Left ventricle myocardium superior (tissue), 1 donor: ENCODE results near the gene DIS3L2. TPM values are rescaled to one million over a fixed set of nuclear protein-coding genes. Genes with fewer than 3 reads are reported as not detected.
A peak's percentile ranks its signal among the peaks of the same experiment; 100 is the strongest.
"Not testable (repeated sequence)": the region's sequence is repeated elsewhere in the genome, so short reads cannot be mapped to it uniquely, and the experiment has no call there.

Source experiments
- ATAC-seq: fragments of 200-7000 bp; cut with Tn5 transposase; one replicate; pipeline ENCODE4 v1.9.1; 2020; ENCODE audit warnings: mild to moderate bottlenecking, moderate library complexity
- DNase-seq: peaks from one replicate; pipeline ENCODE4 v3.0.0-alpha.2; 2020
- intact Hi-C: fragments of 100-400 bp; cut with micrococcal nuclease; formaldehyde crosslinking; loops from one replicate; pipeline ENCODE4 v1.11.0; 2022
- total RNA-seq: library from RNA; stranded (reverse); fragmentation: NEBNext Ultra II Directional; extraction: Animal tissue kit (Norgen Biotek cat#: 25700); gene quantifications from one replicate; pipeline ENCODE4 v1.2.1, GENCODE V29; 2021
- donor health status: DM: no; HTN: yes; CAD: no; lungs with severe emphysema.

Gene DIS3L2
- total RNA-seq, 1 donor from 2014 or later, result 19.6 TPM

DNA sequence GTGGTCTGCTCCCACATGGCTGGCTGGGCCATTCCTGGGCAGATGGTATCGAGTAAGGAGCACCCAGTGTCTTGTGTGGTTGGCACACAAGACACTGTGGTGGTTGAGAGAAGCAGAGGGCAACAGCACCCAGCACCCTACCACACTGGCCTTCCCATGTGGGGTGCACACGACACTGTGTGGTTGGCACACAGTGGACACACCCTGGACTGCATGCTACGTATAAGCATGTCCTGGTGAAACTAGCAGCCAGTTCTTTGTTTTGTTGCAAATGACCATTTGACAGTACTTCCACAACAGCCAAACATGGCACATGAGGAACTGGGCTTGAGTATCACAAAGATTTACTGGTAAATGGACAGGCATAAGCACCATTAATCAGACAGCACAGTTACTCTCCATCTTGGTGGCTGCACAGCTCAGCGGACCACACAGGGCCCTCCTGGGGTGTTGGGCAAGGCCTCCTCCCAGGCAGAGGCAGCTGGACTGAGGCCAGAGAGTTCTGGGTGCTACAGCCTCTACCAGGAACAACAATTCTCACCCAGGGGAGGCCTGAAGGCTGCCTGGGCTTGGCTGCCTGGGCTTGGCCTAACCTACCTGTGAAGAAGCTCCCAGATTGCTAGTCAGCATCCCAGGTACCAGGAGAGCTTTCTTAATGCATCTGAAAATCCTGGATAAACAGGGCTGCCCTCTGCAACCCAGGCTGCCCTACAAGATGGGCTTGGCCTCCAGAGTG is 357.7 kb downstream of the DIS3L2 start:
- intact Hi-C loops, result no loop called here
- ATAC-seq, result no peak
- no peak for DNase-seq

DNA sequence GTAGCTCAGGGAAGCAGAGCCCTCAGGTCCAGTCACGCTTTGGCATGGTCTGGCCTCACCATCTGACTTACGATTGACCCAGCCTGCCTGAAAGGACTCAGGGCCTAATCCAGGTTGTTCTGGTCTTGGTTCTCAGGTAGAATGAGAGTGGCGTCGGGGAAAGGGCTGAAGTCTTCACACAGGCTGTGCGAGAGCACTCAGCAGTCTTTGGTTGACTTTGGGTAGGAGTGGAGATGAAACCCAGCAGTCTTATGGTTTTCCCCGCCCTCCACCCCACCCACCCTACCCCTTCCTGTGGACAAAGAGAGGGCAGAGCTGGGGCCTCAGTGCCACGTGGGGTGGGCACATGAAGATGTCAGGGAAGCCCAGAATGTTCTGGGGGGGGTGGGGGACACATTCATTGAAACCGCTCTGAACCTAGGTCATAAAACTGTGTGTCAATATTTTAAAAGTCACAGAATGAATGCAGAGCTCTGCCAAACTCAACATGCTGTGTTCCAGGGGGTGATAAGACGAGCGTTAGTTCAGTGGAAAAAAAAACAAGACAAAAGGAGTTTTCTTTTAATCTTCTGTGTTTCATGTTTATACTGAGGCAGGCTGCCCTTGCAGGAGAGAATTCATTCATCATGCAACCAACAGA is 358.4 kb downstream of the DIS3L2 start:
- DNase-seq (no peak), ATAC-seq (no peak)
- intact Hi-C loops, result loop anchor here (10.0 kb wide), 1 partner anchor 395 kb away; the partner anchor contains the start of gene NPPC

DNA sequence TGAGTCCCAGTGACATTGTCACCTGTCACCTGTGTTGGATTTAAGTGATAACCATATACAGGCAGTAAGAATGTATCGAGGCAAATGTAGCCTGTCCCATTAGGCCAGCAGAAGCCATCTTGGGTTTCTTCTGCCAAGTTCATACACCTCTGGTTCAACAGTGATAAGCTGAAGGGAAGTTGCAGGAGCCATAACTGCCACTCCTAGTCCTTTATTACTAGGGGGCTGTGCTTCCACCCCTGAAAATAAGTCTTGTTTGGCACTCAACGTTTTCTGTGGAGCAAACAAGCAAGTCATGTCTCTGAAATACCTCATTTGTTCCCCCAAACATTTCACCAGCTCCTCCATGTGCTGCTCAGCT is 358.9 kb downstream of the DIS3L2 start:
- ATAC-seq, result no peak
- DNase-seq, result no peak
- intact Hi-C loops, result loop anchor here (10.0 kb wide), 1 partner anchor 396 kb away; the partner anchor contains the start of gene NPPC

DNA sequence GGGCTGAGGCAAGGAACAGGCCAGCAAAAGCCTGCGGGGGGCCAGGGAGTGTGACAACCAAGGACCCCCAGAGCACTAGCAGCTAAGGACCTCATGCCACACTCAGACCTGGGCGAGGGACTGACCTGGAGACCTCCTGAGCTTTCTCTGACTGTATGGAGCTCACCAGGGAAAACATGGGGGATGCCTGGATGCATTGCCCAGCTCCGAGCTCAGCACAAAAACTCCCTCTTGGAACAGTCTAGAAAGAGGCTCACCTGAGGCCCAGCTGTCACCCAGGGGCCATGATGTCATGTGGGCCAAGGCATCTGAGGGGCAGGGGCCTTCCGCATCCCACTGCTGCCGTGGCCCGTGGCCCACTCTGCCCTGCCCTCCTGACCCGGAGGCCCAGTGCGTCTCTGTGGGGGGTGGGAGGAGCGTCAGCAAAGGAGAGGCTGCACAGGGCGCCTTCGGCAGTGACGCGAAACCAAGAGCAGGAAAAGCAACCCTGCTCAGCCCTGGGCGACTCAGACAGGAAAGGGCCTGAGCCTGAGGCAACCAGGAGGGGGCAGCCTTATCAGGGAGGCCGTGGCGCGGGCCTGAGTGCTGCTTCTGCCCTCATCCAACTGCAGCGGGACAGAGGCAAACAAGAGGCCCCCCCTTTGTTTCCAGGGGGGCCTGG is 359.8 kb downstream of the DIS3L2 start:
- no peak for DNase-seq
- intact Hi-C loops, result loop anchor here (10.0 kb wide), 1 partner anchor 396 kb away; the partner anchor contains the start of gene NPPC

DNA sequence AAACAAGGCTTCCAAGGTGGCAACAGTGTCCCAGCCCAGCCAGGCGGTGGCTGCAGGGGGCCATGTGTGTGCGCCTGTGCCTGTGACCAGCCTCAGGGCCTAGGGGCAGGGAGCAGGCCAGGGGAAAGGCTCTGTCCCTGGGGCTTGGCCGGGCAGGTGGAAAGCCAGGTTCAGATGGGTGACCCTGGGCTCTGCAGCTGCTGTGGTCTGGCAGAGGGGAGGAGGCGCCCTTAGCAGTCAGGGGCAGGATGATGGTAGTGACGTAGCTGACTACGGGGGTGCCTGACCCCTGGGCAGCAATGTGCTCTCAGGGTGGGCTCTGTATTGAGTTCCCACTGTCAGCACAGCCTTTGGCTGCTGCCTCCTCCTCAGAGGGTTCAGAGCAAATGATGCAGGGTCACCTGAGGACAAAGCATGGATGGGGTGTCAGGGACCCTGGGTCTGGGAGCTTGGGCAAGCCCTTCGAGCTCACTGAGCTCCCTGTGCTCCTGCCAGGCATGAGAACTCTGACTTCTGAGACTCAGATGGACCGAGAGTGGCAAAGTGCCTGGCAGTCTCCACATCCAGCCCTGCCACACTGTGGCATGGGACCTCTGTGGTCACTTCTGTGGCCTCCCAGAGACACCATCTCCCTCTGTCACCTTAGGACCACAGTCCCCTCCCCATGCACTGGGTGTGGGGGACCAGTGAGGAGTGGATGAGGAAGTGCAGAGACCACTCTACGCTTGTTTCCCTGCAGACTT is 360.5 kb downstream of the DIS3L2 start:
- intact Hi-C loops, result loop anchor here (10.0 kb wide), 1 partner anchor 397 kb away; the partner anchor contains the start of gene NPPC
- no peak for ATAC-seq
- DNase-seq, result no peak

More for the DNA sequence above, 359.8 kb downstream of the DIS3L2 start:
- ATAC-seq, result no peak

DNA sequence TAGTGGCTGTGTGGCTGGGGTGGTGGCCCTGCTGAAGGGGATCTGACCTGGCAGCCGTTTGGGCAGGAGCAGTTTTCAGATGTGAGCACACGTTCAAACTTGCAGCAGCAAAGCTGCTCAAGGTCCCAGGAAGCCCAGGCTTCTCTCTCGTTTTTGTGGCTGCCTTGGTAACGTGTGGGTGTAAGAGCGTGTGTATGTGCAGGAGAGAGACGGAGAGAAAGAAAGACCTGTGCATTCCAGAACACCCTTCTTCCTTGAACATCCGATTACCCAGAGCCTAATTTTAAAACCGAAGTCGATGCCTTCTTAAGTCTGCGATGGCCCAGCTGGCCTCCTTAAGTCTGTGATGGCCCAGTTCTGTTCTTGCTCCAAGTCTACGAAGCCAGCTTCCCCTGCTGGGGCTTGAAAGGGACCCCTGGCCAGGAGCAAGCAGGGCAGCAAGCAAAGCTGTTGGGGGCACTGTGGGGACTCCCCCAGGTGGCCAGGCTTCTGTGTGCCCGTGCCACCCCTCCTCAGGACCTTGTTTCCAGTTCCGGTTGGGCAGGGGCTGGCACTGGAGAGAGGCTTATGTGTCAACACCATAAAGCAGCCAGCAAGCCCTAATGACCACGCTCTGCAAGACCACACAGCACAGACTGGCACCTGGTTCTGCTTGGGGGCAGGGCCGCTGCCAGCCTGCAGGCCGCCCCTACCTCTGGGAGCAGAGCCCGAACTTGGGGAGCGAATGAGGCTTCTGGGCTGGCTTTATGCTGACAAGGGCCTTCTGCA is 361.2 kb downstream of the DIS3L2 start:
- no peak for DNase-seq
- intact Hi-C loops, result loop anchor here (10.0 kb wide), 1 partner anchor 398 kb away; the partner anchor contains the start of gene NPPC
- no peak for ATAC-seq

DNA sequence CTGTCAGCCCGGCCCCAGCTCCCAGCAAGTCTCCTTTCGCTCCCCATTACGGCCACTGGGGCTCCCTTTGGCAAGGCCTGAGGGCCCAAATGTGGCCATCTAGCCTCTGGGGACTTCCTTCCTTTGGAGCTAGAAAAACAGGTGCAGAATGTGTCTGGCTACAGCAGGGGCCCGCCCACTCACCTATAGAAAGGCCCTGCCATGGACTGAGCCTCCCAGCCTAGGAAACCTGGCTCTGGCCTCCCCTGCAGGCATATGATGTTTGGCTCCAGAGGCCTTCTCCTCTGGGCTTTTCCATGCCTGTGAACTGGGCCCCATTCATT is 361.8 kb downstream of the DIS3L2 start:
- no peak for DNase-seq
- no peak for ATAC-seq
- intact Hi-C loops, result loop anchor here (10.0 kb wide), 1 partner anchor 398 kb away; the partner anchor contains the start of gene NPPC

DNA sequence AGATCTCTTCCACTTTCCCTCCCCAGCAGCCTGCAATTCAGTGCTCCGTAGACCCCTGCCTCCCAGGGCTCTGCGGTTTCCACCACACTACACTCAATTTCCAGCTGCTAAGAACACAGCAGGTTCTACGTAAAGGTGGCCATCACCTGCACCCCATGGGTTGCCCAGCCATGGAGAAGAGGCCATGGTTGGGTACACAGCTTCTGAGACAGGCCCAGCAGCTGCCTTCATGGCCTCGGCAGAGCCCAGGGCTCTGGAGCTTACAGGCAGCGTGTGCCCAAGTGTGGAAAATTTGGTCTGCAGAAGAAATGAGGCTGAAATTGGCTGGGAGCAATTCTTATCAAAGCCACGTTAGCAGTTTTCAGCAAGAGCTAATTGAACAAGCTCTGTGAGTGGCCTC is 362.5 kb downstream of the DIS3L2 start:
- intact Hi-C loops, result loop anchor here (10.0 kb wide), 1 partner anchor 399 kb away; the partner anchor contains the start of gene NPPC
- not testable (repeated sequence) for DNase-seq

DNA sequence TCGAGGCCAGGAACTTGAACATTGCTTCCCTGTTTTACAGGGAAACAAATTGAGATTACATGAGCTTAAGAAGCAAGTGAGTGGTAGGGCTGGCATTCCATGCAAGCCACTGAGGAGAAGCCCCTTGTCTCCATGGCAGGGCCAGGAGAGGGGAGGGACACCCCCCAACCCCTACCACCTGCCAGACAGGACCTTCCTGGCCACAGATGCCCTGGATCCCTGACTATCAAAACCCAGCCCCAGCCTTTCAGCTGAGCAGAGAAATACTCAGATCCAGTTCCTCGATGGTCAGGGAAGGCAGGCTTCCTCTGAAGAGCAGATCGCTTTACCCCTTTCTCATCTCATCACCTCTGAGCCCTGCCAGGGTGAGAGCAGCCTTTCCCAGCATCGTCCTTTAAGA is 363.3 kb downstream of the DIS3L2 start:
- no peak for ATAC-seq
- peak; percentile 8 for DNase-seq
- intact Hi-C loops, result loop anchor here (10.0 kb wide), 1 partner anchor 400 kb away; the partner anchor contains the start of gene NPPC

More for the DNA sequence above, 362.5 kb downstream of the DIS3L2 start:
- not testable (repeated sequence) for ATAC-seq

DNA sequence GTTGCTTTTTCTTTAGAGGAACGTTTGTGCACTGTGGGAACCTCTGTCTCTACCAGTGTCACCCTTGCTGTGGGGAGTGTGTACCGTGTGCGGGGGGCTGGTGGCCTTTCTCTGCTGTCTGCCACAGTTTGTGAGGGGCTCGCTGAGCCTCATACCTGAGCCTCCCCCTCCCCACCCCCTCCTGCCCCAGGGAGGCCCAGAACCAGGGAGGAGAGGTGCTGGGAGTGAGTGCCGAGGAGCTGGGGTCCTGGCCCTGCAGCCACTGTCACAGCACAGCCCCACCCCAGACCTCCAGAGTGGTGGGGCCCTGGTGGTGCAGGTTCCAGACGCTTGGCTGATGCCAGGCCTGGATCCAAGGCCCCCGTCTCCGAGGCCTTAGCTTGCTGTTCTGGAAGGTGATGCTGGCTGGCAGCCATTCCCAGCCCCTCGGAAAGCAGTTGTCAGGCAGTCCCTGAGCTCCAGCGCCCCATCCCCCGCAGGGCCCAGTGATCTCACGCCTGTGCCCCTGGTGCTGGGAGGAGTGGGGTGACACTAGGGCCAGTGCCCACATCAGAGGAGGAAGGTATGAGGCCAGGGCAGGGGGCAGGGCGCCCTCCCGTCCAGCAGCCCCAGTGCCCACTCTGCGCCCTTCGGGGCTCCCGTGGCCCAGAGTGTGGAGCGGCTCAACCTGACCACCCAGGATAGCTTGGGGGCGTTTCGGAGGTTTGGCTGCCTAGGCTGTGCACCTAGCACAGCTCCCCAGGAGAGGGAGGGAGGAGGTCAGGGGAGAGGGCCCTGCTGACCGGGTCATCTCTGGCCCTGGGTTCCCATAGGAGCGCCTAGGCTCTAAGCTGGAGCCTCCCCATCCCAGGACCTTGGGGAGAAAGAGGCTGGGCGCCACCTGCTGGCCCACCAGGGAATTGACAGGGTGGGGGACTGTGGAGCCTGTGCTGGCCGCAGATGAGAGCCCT is 364.1 kb downstream of the DIS3L2 start:
- peak; percentile 77 for DNase-seq
- ATAC-seq, result peak; percentile 84
- intact Hi-C loops, result loop anchor here (10.0 kb wide), 1 partner anchor 401 kb away; the partner anchor contains the start of gene NPPC

DNA sequence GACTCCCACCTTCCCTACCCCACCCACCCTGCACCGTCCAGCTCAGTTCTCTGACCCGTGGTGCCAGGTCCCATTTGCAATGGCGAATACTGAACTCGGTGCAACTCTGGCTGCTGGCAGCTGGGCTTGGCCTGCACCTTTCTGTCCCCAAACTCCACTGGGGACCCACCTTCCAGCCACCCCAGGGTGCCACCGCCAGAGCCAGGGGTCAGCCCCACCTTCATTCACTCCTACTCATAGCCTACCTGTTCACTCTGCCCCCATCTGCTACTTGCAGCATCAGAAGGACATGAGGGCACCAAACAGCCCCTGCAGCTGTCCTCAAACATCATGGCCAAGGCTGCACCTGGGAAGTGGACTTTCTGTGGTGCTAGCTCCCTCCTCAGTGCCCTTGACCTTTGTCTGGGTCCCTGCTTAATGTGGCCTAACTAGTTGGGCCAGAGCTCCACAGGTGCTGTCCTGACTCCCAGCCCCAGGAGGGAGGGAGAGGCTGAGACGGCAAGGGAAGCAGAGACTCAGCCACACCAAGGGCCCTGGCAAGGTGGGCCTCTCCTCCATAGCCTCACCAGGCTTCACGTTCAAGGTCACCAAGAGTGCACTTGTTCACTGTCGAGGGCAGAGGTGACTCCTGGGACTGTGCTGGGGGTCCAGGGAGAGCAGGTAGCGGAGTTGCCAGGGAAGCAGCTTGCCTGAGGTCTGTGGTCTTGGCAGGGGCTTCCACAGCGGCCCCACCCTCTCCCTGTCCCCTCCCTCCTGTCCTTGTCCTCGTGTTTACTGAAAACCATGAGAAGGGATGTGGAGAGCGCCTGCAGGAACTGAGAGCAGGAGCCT is 365.0 kb downstream of the DIS3L2 start:
- intact Hi-C loops, result loop anchor here (10.0 kb wide), 1 partner anchor 402 kb away; the partner anchor contains the start of gene NPPC
- DNase-seq, result peak; percentile 1
- ATAC-seq, result not testable (repeated sequence)

DNA sequence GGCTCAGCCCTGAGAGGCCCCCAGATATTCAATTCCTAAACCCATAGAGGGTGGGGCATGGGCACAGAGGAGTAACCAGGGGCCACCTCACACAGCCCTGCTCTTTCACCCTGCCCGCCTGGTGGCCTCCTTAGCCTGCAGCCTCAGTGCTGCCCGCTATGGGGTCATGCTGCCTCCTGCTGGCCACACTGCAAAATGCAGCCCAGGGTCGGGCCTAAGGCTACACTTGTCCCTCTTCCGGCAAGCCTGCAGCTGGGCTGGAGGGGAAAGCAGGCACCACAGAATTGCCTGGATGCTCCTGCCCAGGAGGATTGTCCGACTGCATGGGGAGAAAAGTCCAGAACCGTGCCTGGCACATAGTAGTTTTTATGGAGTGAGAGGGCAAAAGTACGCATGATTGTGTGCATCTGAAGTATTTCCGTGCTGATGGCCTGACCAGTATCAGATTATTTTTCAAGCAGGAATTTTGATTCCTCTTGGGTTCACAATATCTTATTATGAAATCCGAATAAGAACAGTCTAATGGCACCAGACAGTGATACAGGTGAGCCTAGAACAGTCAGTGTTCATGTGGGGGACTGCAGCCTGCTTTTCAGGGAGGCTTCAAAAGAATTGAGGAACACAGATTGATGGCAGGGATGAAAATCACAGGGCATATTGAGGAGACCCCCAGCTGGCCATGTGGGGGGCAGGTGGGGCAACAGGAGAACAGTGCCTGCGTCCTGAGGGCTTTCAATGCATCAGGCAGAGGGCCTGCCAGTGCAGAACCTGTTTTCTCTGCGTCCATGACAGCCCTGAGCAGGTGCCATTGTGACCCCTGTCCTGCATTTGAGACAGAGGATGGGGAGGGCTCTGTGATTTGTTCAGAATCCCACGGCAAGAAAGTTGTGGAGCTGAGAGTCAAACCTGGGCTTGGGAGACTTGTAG is 365.9 kb downstream of the DIS3L2 start:
- intact Hi-C loops, result loop anchor here (10.0 kb wide), 1 partner anchor 403 kb away; the partner anchor contains the start of gene NPPC
- ATAC-seq (peak; percentile 61), DNase-seq (peak; percentile 80)

DNA sequence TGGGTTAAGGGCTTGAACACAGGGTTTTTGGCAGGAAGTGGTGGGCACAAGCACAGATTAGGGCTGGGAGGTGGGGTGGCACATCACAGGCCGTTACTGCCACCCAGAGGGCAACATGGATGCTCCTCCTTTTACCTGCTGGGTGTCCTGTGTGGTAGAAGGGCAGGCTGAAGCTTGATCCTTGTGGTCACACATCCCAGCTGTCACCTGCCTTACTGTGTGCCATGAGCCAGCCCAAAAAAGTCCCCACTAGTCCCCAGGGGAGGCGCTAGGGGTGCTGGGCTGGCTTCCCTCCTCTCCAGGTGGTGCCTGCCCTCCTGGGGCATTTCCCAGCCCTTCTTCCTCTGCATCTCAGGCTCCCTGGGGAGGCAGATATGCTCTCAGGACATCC is 366.5 kb downstream of the DIS3L2 start:
- no peak for ATAC-seq
- peak; percentile 16 for DNase-seq
- intact Hi-C loops, result loop anchor here (10.0 kb wide), 1 partner anchor 403 kb away; the partner anchor contains the start of gene NPPC

DNA sequence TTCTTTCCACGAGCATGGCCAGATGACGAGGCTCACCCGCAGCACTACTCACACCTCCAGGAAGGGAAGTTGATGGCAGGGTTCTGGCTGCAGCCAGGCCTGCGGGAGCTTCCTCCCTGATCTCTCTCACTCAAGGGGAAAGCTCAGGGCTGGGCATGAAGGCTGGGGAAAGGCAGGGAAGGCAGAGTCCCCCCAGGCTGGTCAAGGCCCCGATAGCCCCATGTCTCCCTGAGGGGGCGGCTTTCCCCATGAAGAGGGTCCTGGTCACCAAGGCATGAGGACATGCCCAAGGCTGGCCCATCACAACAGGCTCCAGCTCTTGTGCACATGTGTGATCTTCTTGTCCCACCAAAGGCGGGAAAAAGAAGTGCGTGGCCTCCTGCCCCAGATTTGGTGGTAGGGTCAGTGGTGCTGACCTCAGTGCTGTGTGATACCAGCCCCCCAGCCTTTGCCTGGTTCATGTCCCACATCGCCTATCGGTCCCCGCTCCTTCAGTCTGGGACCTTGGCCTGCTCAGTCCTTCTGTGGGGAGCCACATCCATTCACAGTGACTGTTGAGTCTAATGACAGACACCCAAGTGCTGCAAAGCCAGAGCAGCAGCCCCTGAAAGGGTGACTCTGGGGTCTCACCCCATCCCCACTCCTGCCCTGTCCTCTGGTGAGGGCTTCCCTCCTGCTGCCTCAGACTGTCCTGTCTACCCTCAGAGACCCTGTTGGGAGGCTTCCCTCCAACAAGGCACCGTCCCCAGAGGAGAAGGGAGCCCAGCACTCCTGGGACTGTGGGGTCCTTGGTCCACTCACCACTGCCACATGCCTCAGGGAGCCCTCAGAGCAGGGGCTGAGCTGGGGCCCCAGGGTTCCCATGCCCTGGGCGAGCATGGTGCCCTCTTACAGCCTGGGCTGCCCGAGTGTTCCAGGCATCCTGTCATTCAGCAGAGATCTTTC is 367.3 kb downstream of the DIS3L2 start:
- DNase-seq (peak; percentile 17), ATAC-seq (no peak)
- intact Hi-C loops, result loop anchor here (10.0 kb wide), 1 partner anchor 404 kb away; the partner anchor contains the start of gene NPPC
